HG02852 (cell line): Measurements from ENCODE around the gene WIPF1.

Source experiments
- ATAC-seq: cut with Tn5 transposase; IDR thresholded peaks from one replicate; pipeline ENCODE4 v1.9.1; 2021; ENCODE audit warnings: mild to moderate bottlenecking, moderate library complexity; ENCODE audit not compliant: unreplicated experiment

The WIPF1 gene

GRCh38 chr2:174597009-174597344 is 627 bp downstream of the WIPF1 start:
- ATAC-seq = no peak

DNA sequence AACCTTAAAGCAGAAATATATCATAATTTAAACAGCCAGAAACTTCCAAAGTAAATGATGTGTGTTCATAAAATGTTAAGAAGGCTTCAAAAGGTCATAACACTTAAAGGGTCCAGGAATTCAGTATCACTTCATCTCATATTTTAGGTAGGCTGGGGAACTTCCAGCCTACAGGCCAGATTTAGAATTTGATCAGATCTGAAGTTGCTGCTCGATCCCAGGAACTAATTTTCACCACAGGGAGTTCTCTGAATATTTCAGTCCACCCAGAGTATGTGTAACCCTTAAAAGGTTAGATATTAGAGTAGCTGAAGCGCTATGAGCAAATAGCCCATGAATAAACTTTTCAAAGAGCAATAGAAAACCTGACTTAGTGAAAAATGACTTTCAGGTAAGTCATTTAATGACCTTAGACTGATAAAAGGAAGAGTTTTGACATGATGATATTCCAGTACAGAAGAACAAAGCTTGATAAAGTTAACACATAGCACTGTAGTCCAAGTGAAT is 1.7 kb downstream of the WIPF1 start:
- ATAC-seq = no peak

- no peak for ATAC-seq
Measured at GRCh38 chr2:174595116-174595809, 2.3 kb downstream of the WIPF1 start.

DNA sequence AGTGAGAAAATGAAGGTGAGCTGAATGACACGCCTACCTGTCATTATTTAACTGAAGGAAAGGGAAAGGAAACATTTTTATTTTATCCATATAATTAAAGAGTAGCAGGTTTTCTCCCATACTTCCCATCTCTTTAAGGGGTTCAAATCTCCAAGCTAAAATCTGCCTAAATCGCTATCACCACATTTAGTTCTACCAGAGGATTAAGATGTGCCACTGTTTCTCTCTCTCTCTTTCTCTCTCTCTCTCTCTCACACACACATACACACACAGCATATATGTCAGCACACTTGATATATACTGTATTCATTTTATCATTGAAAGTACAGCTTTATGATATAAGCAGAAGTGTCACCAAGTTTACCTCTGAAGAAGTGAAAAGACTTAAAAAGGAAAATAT is 3.1 kb downstream of the WIPF1 start:
- no peak for ATAC-seq

DNA sequence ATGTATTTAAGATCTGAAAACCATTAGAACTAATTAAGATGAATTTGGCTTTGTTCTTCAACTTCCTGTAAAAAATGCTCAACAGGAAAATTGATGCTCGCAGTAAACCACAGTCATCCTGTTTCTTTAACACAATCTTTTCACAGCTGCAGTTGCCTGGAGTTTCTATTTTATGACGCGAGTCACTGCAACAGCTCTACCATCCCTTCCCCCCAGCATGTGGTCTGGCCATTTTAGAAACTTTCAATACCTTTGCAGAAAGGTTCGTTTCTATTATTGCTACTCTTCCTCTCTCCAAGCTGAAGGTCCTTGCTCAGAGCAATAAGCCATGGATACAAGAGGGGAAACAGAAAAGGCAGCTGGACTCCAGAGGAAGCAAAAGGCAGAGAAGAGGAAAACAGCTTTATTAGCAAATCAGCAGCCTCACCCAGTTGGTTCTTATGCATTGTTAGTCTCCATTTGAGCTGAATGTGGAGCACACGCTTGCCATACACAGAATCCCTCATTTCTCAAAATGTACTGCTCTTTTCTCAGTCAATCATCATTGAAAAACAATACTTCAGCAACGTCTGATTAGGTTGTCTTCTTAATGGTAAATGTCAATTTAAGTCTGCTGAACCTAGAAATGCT is 3.9 kb downstream of the WIPF1 start:
- peak; percentile 69 for ATAC-seq

DNA sequence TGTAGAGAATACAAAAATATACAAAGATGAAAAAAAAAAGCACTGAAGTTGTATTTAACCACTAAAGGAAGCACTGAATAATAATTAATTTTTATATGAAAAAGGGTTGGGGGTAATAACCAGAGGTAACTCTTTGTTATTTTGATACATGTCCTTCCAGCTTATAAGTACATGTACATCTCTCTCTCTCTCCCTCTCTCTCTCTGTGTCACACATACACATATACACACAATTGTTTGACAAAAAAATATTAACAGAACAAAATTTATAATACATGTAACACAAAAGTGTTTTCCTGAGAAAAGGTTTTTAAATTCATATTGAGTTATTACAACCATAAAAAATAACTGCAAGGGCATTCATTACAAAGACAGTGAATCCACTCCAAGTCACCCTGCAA is 4.6 kb downstream of the WIPF1 start:
- ATAC-seq = no peak

- ATAC-seq = no peak
Measured at GRCh38 chr2:174591740-174592139, 5.9 kb downstream of the WIPF1 start.

- no peak for ATAC-seq
Measured at GRCh38 chr2:174590928-174591648, 6.5 kb downstream of the WIPF1 start.

- no peak for ATAC-seq
Measured at GRCh38 chr2:174590346-174590745, 7.3 kb downstream of the WIPF1 start.

DNA sequence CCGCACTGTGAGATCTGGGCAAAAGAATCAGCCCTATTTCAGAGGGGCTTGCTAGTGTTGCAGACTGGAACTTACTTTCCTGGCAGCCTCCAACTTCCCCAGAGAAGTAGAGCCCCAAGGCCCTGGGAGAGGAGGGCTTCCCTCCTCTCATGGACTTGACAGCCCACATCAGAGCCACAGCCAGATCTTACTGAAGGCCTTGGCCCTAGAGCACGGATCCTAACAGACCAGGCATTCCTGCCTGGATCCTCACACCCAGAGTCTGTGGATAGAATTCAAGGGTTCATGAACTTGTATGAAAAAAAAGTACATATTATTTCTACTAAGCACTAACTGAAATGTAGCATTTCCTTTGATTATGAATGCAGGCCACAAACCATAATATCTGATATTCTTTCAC is 8.3 kb downstream of the WIPF1 start:
- no peak for ATAC-seq

- no peak for ATAC-seq
Measured at GRCh38 chr2:174588463-174588862, 9.1 kb downstream of the WIPF1 start.

GRCh38 chr2:174587579-174587978 is 10.0 kb downstream of the WIPF1 start:
- ATAC-seq = no peak

DNA sequence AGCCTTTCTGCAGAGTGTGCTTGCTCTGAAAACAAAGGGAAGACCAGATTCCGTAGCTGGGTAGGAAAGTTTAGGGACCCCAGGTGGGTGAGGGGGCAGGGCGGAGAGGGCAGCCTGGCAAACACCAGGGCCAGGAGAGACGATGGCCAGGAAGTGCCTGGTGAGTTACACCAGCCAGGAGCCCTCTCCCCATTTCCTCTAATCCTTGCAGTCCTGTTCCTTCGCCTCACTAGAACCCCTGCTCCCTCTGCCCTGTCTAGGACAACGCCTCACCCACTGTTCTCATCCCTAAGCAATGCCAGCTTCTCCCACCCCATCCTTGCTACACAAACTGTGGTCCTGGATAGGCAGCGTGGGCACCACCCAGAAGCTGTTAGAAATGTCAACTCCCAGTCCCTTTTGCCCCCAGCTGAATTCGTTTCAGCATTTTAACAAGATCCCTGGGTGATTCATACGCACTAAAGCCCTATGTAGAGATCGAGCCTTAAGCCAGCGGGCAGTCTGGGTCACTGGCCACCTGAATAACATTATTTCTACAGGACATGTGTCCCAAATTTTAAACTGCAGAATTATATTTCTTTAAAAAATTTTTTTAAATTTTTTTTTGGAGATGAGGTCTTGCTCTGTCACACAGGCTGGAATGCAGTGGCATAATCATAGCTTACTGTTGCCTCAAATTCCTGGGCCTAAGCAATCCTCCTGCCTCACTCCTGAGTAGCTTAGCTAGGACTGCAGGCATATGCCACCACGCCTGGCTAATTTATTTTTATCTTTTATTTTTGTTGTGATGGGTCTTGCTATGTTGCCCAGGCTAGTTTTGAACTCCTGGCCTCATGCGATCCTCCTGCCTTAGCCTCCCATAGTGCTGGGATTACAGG is 10.9 kb downstream of the WIPF1 start:
- ATAC-seq = no peak

GRCh38 chr2:174585657-174586252 is 11.8 kb downstream of the WIPF1 start:
- no peak for ATAC-seq

DNA sequence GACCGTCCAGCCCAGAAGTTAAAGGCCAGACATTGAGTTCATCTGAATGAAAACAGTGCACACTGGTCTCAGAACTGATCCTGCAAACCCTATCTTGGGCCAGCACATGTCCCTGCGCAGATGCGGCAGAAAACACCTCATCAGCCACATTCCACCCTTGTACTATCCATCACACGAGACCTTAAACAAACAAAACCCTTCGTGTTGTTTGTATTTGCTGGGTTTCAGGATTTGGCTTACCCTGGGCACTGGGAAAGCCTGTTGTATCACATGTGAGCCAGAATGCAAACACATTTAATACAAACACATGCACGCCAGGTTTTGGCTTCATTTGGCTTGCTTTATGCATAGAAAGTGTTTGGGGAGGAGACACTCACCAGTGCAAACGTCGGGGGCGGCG is 12.5 kb downstream of the WIPF1 start:
- ATAC-seq = no peak

GRCh38 chr2:174581491-174581890 is 16.1 kb downstream of the WIPF1 start:
- ATAC-seq = peak; percentile 69

- no peak for ATAC-seq
Measured at GRCh38 chr2:174580951-174581350, 16.7 kb downstream of the WIPF1 start.

- no peak for ATAC-seq
Measured at GRCh38 chr2:174577967-174578589, 19.5 kb downstream of the WIPF1 start.

DNA sequence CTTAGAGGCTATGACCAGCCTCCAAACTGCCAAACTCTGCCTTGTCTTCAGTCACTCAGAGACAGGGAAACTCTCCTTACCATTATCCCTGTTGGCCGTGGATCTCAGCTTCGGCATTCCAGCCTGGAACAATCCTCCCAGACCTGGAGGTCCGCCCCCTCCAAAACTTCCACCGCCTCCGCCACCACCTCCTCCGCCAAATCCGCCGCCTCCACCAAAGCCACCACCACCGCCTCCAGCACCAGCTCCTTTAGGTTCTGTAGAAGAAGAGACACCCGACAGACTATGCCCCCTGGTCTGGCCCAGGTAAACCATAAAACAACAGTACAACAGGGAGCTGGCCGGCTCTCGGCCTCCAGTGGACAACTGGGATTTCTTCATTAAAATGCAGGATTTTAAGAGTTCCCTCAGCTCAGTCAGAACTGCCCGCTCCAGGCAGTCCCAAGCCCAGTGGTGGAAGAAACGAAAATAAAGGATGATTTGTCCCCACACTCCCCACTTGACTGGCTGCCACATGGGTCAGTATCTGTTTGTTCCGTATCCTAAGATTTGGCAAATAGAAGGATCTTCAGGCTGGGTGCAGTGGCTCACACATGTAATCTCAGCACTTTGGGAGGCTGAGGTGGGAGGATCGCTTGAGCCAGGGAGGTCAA is 22.4 kb downstream of the WIPF1 start:
- no peak for ATAC-seq

- ATAC-seq = no peak
Measured at GRCh38 chr2:174574657-174575056, 22.9 kb downstream of the WIPF1 start.
